SKM-1 (cell line): ENCODE results near the gene HSPA12A.

Experiments used
- DNase-seq: peaks from one replicate; lab custom pipeline; 2025; ENCODE audit not compliant: unreplicated experiment; lab: John Stamatoyannopoulos, UW

HSPA12A gene

DNA sequence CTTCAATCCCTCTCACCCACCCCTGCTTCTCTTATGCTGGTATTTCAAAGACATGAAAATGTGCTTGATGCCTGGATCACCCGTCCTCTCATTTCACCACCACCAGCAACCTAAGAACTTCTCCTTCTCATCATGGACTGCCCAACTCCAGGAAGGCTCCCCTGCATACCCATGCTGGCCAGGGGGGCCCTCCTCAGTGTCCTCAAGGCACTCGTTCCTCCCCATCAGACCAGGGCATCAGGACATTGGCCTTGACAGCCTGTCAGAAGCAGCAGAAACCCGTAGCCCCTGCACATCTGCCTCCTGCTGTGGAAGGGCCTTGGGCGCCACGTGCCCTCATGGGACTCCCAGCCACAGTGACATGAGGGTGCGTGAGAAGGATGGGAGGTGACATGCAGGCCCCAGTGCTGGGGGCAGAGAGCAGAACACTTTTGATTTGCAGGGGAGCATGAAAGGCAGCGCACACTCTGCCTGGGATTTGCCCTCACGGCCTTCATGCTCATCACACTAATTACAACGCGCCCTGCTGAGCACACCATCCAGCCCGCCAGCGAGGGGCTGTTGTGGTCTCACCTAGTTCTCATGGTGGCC, 1.9 kb upstream of the HSPA12A start:
- no peak for DNase-seq

DNA sequence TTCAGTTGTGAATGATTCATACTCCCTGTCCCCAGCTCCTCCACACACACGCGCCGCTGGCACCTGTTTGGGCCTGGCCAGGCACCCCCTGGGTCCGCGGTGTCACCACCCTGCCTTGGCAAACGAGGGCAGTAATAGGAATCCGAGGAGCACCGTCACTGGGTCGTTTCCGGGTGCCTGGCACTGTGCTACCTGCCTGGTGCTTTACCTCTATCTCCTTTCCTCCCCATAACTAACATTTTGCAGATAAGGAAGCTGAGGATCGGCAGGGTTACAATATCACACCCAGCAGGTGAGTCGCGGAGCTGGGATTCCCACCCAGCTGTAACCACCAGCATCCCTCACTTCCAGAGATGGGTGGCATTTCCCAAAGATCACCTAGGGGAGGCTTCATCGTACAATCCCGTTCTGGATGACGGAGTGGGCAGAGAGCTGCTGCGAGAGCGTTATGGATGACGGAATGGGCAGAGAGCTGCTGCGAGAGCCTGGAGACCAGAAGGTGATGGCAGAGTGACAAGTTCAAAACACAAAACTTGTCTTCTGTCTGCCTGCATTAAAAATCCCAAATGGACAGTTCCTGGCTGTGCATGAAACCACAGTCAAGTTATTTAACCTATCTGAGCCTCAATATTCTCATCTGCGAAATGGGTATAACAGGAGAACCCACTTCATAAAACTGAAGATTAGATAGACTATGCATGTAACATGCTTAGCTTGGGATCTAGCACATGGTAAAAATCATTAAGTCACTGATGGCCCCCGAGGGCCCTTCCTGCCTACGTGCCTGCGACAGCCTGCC, 1.1 kb upstream of the HSPA12A start:
- no peak for DNase-seq

DNA sequence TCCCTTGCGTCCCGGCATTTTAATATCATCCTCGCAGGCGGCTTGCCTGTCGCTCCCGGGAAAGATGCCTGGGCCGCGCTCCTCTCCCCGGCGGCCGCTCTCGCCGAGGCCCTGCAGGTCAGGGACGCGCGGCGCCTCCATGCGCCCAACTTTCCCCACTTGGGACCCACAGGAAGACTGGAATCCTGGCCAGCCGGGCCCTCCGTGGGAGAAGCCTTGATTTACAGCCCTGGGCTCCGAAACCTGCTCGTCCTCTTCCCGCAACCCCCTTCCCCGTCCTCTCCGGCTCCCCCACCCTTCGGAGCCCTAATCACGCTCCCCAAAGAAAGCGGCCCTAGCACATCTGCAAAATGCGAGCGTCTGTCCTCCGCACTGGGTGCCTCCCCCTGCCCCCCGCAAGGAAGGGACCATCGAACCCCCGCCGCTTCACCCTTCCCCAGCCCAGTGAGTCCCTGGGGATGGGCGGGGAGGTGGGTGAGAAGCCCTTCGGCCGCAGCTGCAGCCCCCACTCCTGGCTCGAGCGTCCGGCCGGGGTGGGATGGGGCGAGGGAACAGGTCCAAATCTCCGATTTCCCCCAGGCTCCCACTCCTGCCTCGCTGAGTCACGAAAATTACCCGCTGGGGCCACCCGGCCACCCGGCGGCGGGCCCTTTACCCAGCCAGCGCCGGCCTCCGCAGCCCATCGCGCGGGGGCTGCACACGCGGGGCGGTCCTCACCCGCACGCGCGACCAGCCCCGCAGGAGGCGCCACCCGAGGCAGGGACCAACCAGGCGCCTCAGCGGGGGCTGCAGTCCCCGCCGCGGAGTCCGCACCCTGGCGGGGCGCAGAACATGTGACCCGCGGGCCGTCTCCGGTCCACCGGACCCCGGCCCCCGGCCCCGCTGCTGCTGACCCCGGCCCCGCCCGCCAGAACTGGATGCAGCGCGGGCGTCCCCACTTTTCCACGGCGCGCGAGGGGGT, 695 bp downstream of the HSPA12A start:
- DNase-seq, result no peak

DNA sequence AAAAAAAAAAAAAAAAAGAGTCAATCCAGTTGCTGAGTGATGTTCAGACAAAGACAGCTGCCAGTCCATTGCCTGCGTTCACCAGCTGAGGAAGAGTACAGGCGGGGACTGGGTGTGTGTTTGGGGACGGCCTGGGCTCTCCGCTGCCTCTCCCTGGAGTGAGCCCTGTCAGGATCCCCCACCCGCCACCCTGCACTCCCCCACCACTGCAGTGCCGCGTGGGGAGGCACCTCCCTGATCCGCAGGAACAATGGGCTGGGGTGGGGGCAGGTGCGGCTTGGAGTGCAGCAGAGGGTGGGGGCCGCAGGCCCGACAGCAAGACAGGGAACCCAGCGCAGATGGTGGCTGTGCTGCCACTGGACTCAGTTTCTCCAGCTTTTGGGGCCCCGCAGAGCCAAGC, 1.4 kb downstream of the HSPA12A start:
- DNase-seq, result no peak

DNA sequence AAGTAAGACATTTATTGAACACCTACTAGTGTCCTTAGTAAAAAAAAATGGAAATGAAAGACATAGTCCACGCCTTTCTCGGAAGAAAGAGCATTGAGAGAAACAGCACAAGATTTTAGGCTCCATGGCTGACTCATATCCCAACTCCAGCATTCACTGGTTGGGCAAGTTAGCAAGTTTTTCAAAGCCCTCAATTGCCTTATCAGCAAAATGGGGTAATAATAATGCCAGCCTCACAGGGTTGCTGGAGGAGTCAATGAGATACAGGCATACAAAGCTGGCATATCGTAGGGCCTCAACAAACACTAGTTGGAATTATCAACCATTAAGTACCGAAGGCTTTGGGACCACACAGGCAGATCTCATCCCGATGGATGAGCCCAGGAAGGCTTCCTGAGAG, 4.0 kb downstream of the HSPA12A start:
- no peak for DNase-seq

DNA sequence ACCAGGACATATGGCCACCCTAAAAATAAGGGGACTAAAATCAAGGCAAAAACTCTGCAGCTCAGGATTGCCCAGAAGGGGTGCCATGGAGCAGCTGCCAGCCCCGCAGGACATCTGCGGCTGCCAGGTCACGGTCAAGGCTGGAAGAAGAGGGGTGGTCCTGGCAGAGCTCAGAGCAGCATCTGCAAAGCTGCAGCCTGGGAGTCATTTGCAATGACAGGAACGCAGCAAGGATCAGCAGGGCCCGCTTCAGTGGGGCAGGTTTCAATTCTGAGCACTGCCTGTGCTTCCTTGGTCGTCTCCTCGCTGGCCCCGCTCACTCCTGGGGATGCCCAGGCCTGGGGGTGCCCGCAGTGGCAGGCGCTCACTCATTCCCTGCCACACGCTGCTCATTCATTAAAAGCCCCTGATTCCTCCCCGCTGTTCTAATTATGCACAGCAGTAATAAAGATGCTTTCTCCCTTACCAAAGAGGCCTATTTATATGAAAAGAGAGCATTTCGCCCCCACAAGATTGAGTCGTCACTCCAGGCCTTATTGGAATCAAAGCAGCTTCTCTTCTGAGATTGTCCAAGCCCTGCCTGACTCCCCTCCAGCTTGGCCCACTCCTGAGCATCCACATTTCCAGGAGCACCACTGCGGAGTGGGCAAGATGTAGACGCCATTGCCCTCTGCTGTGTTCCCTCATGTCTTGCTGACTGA, 4.6 kb downstream of the HSPA12A start:
- DNase-seq, result no peak

DNA sequence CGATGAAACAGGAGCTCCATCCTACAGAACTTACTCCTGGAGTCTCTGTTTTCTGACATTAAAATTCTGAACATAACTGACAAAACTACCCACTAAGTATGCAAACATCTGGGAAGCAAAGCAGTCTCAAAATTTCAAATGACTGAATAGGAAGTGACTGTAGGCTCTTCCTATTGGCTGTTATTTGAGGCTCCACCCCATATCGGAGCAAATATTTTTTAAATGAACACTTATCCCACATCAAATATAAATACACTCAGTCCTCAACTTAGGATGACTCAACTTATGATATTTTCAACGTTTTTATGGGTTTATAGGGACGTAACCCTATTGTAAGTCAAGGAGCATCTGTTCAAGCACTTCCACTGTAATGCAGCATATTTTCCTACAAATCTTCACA, 8.8 kb downstream of the HSPA12A start:
- DNase-seq, result no peak

DNA sequence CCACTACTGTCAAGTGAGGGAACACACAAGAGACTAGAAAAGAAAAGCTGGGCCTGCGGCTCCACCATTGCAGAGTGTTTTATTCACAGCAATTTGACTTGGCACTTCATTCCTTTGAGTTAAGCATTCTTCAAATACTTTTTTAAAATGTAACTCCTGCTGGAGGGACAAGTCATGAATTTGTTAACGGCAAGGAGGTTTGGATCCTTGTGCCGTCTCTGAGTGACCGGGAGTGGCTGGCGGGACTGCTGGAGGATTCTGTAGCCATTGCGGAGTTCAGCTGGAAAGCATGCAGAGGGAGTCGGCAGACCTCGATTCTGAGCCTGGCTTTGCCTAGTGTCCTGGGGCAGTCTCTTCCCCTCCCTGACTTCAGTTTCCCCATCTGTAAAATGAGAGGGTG, 9.8 kb downstream of the HSPA12A start:
- no peak for DNase-seq

DNA sequence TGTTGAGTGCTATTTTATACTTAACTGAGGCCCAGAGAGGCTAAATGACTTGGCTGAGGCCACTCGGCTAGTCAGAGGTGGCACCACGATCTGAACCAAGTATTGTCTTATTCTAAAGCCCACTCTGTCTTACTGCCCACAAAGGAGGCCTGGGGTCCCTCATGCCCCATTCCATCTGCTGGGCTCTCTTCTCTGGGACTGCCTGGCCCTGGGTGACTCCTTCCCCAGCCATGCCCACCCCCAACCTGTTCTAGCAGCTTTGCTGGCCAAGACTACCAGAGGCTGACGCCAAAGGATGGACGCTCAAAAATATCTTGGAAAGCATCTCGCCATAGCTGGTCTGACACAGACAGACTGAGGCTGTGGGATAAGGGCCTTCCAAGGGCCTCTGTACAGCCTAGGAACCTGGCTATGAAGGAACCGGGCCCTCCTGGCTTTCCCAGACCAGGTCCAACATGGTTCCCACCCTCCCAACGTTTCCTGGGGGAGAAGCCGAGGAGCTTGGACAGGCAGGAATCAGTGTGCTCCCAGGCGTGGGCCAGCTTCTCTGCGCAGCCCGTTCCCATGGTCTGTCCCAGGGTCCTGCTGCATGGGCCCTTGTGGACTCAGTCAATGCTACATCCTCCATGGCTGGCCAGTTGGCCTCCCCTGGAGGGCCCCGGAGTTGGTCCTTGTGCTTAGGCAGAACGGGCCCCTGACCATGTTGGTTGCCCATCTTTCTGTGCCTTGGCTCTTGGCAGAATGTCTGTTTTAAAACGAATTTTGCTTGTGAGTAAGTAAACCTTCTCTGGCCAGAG, 11.7 kb downstream of the HSPA12A start:
- no peak for DNase-seq

DNA sequence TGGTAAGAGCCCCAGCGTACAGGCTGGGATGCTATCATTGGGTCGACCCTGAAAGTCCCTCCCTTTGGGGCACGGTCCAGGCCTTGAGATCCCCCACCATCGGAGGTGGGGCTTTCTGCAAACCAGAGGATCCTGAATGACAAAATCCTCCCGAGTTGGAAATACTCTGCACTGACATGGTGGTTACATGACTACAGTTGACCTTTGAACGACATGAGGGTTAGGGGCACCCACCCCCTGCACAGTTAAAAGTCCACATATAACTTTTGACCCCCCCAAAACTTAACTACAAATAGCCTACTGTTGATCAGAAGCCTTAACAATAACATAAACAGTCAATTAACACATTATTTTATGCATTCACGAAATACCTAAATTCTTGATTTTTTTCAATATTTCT, 13.1 kb downstream of the HSPA12A start:
- DNase-seq, result no peak

DNA sequence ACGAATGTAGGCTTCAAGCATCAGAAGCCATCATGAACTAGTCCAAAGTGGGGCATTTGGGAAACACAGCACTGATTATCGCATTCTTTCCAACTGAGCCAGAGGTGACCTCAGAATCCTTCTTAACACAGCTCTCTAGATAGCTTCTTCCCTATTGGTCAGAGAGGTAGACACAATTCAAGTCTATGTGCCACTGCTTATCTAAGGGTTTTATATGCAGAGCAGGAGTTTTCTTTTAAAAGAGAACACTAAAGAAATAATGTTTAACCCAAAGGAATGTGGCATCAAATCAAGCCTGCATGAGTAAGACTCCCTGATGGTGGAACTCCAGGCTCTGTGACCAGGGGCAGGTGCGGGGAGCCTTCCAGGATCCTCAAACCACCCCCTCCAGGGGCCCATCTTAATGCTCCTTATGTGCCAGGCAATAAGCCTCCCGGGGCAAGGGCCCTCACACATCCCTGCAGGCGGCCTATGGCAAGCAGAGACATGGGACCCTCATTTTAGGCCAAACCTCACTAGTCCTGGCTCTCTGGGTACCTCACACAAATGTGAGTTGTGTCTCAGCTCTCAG, 13.8 kb downstream of the HSPA12A start:
- no peak for DNase-seq

DNA sequence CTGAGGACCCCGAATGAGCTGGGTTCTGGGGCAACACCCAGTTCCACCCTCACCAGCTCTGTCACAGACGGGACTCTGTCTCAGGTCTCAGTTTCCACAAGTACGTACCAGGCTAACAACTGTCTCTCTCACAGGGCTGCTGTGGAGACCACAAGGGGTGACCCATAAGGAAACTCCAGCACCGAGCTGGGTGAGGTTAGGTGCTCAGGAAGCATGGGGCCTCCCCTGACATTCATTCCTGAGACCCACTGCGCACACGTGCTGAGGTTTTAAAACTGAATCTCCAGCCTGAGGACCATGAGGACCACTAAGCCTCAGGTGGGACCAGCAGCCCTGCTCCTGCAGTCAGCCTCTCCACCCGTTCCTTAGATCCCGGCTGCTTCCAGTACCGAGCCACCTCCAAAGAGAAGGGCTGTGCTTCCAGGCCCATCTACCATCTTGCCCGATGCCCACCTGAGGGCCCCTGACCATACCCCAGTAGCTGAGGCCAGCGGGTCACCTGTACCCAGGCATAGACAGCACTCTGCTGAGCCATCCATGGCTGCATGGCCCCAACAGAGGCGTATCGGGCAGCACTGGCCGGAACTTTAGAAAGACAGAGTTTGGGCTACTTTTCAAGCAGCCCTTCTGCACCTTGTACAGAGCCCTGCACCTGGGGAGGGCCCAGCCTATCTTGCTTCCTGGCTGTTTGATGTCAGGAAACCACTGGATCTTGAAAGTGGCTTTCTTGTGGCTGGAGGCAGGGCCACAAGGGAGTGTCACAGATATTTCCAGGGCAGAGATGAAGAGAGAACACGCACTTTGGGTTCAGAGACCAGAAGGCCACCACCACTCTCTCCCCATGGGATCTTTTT, 18.7 kb downstream of the HSPA12A start:
- DNase-seq, result no peak

DNA sequence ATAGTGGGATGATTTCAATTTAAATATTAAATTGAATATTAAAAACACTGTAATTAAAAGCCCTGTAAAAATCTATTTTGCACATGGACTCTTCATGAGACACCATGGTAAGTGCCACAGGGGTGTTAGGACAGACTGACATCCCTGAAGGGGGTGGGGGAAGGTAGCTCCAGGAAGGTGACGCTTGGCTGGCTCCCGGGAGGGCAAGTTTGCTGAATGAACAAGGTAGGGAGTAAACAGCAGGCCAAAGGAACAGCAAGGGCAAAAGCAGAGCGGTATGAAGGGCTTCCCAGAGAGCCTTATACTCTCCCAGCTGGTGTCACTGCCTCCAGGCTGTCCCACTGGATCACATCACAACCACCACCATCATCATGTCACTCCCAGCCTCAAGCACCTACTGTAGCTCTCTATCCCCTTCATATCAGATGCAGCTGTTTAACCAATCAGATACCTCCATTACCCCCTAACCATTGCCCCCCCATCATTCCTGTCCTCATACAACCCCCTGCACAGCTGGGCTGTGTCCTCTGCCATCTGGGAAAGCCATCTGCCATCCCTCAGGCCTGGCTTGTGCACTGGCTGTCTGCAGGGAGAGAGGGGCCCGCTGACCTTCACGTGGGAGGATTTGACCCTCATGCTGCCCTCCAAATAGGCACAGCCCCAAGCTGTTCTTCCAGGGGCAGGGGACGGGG, 19.5 kb downstream of the HSPA12A start:
- DNase-seq, result no peak

DNA sequence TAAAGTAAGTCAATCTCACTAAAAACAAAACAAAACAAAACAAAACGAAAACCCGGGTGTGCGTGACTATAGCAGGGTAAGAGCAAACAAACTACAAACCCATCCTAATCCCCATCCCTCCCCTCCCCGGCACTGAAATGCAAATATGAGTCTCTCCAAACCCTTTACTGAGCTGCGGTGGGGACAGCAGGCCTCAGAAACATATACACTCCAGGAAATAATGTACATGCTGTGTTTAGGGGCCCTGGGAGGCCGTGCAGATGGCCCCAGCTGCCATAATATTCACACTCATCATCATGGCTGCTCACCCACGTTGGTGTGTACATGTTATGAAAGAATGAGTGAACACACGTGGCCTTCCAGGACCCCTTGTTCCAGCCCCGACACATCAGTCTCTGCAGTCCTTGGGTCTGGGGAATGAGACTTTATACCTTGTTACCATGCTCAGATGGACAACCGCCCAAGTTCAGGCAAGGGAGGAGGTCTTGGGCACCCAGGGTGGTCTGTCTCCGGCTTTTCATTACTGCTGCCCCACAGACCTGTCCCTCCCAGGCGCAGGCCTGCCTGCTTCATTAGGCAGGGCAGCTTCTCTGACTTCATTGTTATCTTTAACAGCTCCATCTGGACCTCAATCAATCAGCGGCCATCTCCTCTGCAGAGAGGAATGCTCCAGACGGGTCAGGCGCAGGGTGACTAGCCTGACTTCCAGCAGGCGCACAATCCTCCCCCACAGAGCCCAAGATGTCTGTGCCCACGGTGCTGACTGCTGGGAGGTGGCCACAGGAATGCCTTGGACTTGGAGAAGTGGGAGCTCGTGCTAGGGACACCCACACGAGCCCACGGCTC, 20.6 kb downstream of the HSPA12A start:
- DNase-seq, result no peak

DNA sequence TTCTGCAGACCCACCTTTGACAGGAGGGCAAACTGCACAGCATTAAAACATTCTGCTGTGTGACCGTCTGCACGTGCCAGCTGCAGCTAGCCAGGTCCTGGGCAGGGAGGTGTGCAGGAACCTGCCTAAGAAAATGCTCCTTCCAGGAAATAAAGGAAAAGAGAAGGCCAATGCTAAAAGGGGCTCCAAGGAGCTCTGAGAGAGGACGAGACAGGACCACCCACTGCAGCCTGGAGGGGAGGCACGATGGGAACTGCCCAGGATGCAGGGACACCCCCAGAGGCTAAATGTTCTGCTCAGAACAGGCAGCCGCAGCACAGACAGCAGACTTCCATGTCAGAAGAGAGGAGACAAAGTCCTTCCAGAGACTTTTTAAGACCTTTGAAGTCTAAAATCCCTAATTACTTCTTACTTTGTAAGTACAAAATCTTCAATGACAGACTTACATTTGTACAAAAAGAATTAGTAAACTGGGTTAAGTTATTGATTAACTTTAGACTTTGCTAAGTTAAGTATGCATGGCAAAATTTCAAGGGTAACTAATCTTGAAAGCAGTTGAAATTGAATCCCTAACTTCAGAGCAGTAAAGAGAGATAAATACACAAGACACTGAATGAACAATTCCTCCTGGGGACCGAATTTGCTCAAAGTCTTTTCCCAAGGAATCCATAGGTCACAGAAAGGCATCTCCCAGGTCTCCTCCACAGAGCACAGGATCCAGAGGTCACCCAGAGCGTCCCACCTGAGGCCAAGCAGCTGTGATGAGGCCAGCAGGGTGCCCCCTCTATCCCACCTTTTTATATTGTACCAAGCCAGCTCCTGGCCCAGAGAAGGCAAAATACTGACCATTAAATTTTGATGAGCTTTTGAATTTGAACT, 21.5 kb downstream of the HSPA12A start:
- no peak for DNase-seq

DNA sequence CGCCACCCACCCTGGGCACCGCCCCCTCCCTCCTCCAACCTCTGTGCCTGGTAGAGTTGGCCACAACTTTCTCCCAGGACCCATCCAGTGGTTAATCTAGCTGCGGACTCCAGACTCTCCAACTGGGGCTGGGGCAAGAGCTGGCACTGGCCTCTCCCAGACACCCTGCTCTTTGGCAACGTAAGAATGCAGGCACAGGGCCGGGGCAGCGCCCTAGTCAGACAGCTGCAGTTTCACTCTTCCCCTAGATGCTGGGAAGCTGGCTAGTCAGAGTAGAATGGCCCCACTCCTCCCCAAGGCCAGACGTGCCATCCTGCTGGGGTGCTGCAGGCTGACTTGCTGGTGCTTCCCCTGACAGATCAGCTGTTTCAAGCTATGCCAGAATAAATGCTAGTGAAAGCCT, 22.1 kb downstream of the HSPA12A start:
- no peak for DNase-seq

DNA sequence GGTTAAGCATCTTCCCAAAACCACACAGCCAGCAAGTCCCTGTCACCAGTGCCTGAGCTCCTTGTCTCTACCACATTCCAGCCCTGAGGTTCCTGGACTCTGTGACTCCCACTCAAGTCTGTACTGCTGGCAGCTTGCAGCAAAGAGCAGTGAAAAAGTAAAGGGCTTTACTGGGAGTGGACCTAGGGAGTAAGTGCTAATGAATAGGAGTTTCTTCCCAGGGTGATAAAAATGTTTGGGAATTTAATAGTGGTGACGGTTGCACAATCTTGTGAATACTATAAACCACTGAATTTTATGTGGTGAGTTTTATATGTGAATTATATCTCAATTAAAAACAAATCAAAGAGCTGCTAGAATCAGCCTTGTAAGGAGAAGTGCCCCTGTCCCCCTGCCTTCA, 22.6 kb downstream of the HSPA12A start:
- DNase-seq, result no peak
